GM23338 (cell line): ENCODE results near the gene AGXT2. TPM values are rescaled to one million over a fixed set of nuclear protein-coding genes. Genes with fewer than 3 reads are reported as not detected.
A peak's percentile ranks its signal among the peaks of the same experiment; 100 is the strongest.

Source experiments
- ATAC-seq: fragments of 200-7000 bp; cut with Tn5 transposase; 3 replicates; pipeline ENCODE4 v1.9.1; 2020
- DNase-seq: peaks from one replicate; pipeline ENCODE4 v3.0.0-alpha.2; 2015; ENCODE audit warnings: low spot score
- H2AFZ ChIP-seq: fragments of 200-600 bp; sonication (generic); 2 replicates; pipeline ENCODE4 v1.8.0; 2016; ENCODE audit warnings: antibody characterized with exemption, mild to moderate bottlenecking, moderate library complexity
- H3F3A ChIP-seq: fragments of 200-600 bp; sonication (generic); replicated peaks from 2 replicates; pipeline ENCODE4 v1.8.0; 2017; ENCODE audit warnings: antibody characterized with exemption, mixed run types, low read depth
- H3K27ac ChIP-seq: fragments of 200-600 bp; sonication (generic); 2 replicates; pipeline ENCODE4 v1.6.1; 2016; ENCODE audit warnings: low read depth
- H3K27me3 ChIP-seq: fragments of 200-600 bp; sonication (generic); 2 replicates; pipeline ENCODE4 v1.8.0; 2016; ENCODE audit warnings: mild to moderate bottlenecking, mixed run types, moderate library complexity; ENCODE audit not compliant: insufficient read depth
- H3K36me3 ChIP-seq: fragments of 200-600 bp; sonication (generic); 2 replicates; pipeline ENCODE4 v1.8.0; 2016; ENCODE audit warnings: mild to moderate bottlenecking; ENCODE audit not compliant: insufficient read depth
- H3K4me1 ChIP-seq: fragments of 200-600 bp; sonication (generic); 2 replicates; pipeline ENCODE4 v1.8.0; 2016; ENCODE audit warnings: mild to moderate bottlenecking, moderate library complexity; ENCODE audit not compliant: insufficient read depth
- H3K4me2 ChIP-seq: fragments of 200-600 bp; sonication (generic); 2 replicates; pipeline ENCODE4 v1.7.1; 2017; ENCODE audit warnings: mixed run types
- H3K4me3 ChIP-seq: fragments of 200-600 bp; sonication (generic); 2 replicates; pipeline ENCODE4 v1.6.1; 2016; ENCODE audit warnings: mixed run types
- H3K79me2 ChIP-seq: fragments of 200-600 bp; sonication (generic); replicated peaks from 2 replicates; pipeline ENCODE4 v1.8.0; 2017; ENCODE audit warnings: mild to moderate bottlenecking; ENCODE audit not compliant: insufficient read depth
- H3K9me2 ChIP-seq: fragments of 200-600 bp; sonication (generic); 2 replicates; pipeline ENCODE4 v1.8.0; 2017; ENCODE audit not compliant: insufficient read depth
- H4K20me1 ChIP-seq: fragments of 200-600 bp; sonication (generic); replicated peaks from 2 replicates; pipeline ENCODE4 v1.8.0; 2017; ENCODE audit warnings: mild to moderate bottlenecking; ENCODE audit not compliant: insufficient read depth
- H3K27ac Mint-ChIP-seq: 2 replicates; pipeline ENCODE4 v1.8.0; 2020; ENCODE audit warnings: inconsistent platforms, mild to moderate bottlenecking, moderate library complexity, mixed read lengths
- H3K27me3 Mint-ChIP-seq: 3 replicates; pipeline ENCODE4 v1.8.0; 2022; ENCODE audit warnings: low read depth, mild to moderate bottlenecking, moderate library complexity, mixed read lengths, inconsistent platforms; ENCODE audit not compliant: insufficient read depth, poor library complexity
- H3K36me3 Mint-ChIP-seq: 3 replicates; pipeline ENCODE4 v1.8.0; 2021; ENCODE audit warnings: low read depth, mild to moderate bottlenecking, inconsistent platforms, moderate library complexity, mixed read lengths
- H3K4me1 Mint-ChIP-seq: 3 replicates; pipeline ENCODE4 v1.8.0; 2020; ENCODE audit warnings: mild to moderate bottlenecking, inconsistent platforms, mixed read lengths
- H3K4me3 Mint-ChIP-seq: 3 replicates; pipeline ENCODE4 v1.8.0; 2021; ENCODE audit warnings: moderate library complexity, mild to moderate bottlenecking, inconsistent platforms, mixed read lengths
- H3K9me3 Mint-ChIP-seq: 3 replicates; pipeline ENCODE4 v1.8.0; 2020; ENCODE audit warnings: moderate library complexity, mild to moderate bottlenecking, inconsistent platforms, mixed read lengths
- CTCF ChIP-seq, 2 experiments: fragments of 200-600 bp in 1 of 2; sonication (generic) in 1 of 2; conservative IDR thresholded peaks; 2 replicates each; pipeline versions ENCODE4 v1.5.1 to v1.6.1; 2016 to 2017; ENCODE audit warnings: antibody characterized with exemption in 2 of 2, low read depth in 2 of 2, mild to moderate bottlenecking in 2 of 2, moderate library complexity in 1 of 2
- EZH2 ChIP-seq: fragments of 200-600 bp; sonication (generic); IDR thresholded peaks from one replicate; pipeline ENCODE4 v1.8.0; 2017; ENCODE audit warnings: antibody characterized with exemption, mild to moderate bottlenecking, low read depth; ENCODE audit not compliant: unreplicated experiment
- EZH2phosphoT487 ChIP-seq: fragments of 200-600 bp; sonication (generic); IDR thresholded peaks from one replicate; pipeline ENCODE4 v1.8.1; 2018; ENCODE audit warnings: antibody characterized with exemption; ENCODE audit not compliant: unreplicated experiment
- JUNB ChIP-seq: IDR thresholded peaks from one replicate; pipeline ENCODE4 v1.6.1; 2016; ENCODE audit warnings: antibody characterized with exemption; ENCODE audit not compliant: unreplicated experiment
- NANOG ChIP-seq: IDR thresholded peaks from 2 replicates; pipeline ENCODE4 v1.6.1; 2016; ENCODE audit warnings: antibody characterized with exemption, borderline replicate concordance
- STAT1 ChIP-seq: IDR thresholded peaks from one replicate; pipeline ENCODE4 v1.6.1; 2016; ENCODE audit warnings: antibody characterized with exemption; ENCODE audit not compliant: unreplicated experiment
- ZNF114 ChIP-seq: fragments of 250-450 bp; sonication (Bioruptor Pico); IDR thresholded peaks from 2 replicates; pipeline ENCODE4 v1.5.0; 2020; ENCODE audit warnings: mild to moderate bottlenecking, moderate library complexity
- polyA plus RNA-seq: library from polyadenylated mRNA; unstranded; fragments of >200 nt; fragmentation: Nextera tagmentation; extraction: Ambion mirVana; gene quantifications from 2 replicates; pipeline ENCODE4 v1.2.1, GENCODE V29; 2016
- total RNA-seq: library from RNA; depleted of rRNA; stranded (reverse); fragments of >200 nt; shearing (Covaris generic); gene quantifications from 2 replicates; pipeline ENCODE4 v1.2.3, GENCODE V29; 2014

Gene AGXT2
- total and polyA plus RNA-seq, 2 experiments from 2014 or later, result not detected

- H4K20me1 ChIP-seq, result no peaks in the 10 kb centered on the region
- Mint-ChIP-seq H3K4me1 (peaks cover 11% of the 10 kb centered on the region), H3K9me3 (no peaks in the 10 kb centered on the region), H3K4me3 (no peak overlapping the region), H3K27me3 (no peaks in the 10 kb centered on the region), H3K36me3 (no peaks in the 10 kb centered on the region), H3K27ac (no peak overlapping the region)
- H3F3A ChIP-seq, result no peaks in the 10 kb centered on the region
- DNase-seq, result peak; percentile 35
- H3K27ac ChIP-seq, result no peak overlapping the region
- TF ChIP-seq STAT1 (no peak), ZNF114 (CRISPR knock-in tag) (no peak), NANOG (no peak)
- no peak for ATAC-seq
- H3K27me3 ChIP-seq, result no peaks in the 10 kb centered on the region
- H2AFZ ChIP-seq, result no peak overlapping the region
- no peaks in the 10 kb centered on the region for H3K79me2 ChIP-seq
- no peak overlapping the region for H3K4me3 ChIP-seq
- H3K4me2 ChIP-seq, result no peak overlapping the region
- no peaks in the 10 kb centered on the region; the same call in 1 of the 2 replicates for H3K9me2 ChIP-seq
- no peaks in the 10 kb centered on the region for H3K4me1 ChIP-seq
- no peaks in the 10 kb centered on the region for H3K36me3 ChIP-seq
Observed at GRCh38 chr5:35031276-35031675, 16.5 kb downstream of the AGXT2 start.

GRCh38 chr5:35030426-35031100 is 17.2 kb downstream of the AGXT2 start:
- no peaks in the 10 kb centered on the region for H3K9me3 Mint-ChIP-seq

More at GRCh38 chr5:35030426-35031100, 17.2 kb downstream of the AGXT2 start:
- Histone ChIP-seq H3K4me1 (no peaks in the 10 kb centered on the region), H3K79me2 (no peaks in the 10 kb centered on the region), H3F3A (no peaks in the 10 kb centered on the region), H3K36me3 (no peaks in the 10 kb centered on the region), H3K4me2 (no peak overlapping the region), H3K9me2 (no peaks in the 10 kb centered on the region; the same call in 1 of the 2 replicates), H4K20me1 (no peaks in the 10 kb centered on the region), H2AFZ (no peak overlapping the region), H3K27ac (no peak overlapping the region), H3K27me3 (no peaks in the 10 kb centered on the region), H3K4me3 (no peak overlapping the region)
- no peak for DNase-seq
- Mint-ChIP-seq H3K27ac (no peak overlapping the region), H3K27me3 (no peaks in the 10 kb centered on the region), H3K4me3 (no peak overlapping the region), H3K4me1 (peaks cover 9% of the 10 kb centered on the region), H3K36me3 (no peaks in the 10 kb centered on the region)
- TF ChIP-seq EZH2 (no peak), JUNB (no peak), EZH2phosphoT487 (no peak), CTCF (conservative IDR thresholded peaks at IDR 0.05; ENCODE audit: low read depth in 2 of 2) (peak in 1 of 2 experiments; percentile 37; a peak in 2 of 4 replicates)
- ATAC-seq, result no peak
